NCI-H2227 treated with DMSO at 0.1 percent for 48 hours (cell line): ENCODE data around the gene NCKAP1.
A peak's percentile ranks its signal among the peaks of the same experiment; 100 is the strongest.

Experiments
- DNase-seq: peaks from one replicate; lab custom pipeline; 2025; lab: John Stamatoyannopoulos, UW

Gene NCKAP1

DNA sequence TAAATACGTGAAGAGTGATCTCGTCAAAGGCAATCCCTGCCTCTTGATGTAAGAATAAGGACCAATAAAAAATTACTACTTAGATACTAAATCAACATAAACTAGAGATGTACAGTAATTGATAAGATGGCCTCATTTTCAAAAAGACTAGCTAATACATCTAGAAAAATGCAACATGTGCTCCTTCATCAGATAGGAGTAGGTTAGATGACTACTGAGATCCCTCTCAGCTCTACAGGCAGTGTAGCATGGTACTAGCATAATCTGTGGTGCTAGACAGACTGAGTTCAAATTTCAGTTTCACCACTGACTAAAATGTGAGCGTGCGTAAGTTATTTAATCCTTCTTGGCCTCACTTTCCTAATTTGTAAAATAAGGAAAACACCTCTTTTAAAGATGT, 89.2 kb downstream of the NCKAP1 start:
- DNase-seq, result no peak

GRCh38 chr2:182946958-182947369, 91.3 kb downstream of the NCKAP1 start:
- DNase-seq, result peak; percentile 82

- no peak for DNase-seq
Observed at GRCh38 chr2:182943339-182943738, 94.9 kb downstream of the NCKAP1 start.

GRCh38 chr2:182942756-182943155, 95.5 kb downstream of the NCKAP1 start:
- no peak for DNase-seq

DNA sequence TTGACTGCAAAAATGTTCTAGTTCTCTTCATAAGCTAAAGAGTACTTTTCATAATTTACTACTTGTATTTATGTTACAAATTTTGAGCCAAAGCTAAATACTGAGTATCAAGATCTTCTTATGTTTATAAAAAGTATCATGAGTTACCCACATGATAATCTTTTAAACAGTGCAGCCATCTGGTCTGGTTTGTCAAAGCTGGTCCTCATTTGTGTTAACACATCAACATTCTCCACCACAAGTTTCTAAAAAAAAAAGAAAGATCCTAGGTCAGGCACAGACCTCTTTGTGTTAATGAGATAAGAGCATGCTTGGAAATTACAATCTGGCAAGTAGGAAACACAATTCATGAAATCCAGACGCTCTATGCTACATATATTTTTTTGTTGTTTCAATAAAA, 96.3 kb downstream of the NCKAP1 start:
- no peak for DNase-seq

- DNase-seq, result no peak
Observed at GRCh38 chr2:182941121-182941722, 97.0 kb downstream of the NCKAP1 start.

- DNase-seq, result no peak
Observed at GRCh38 chr2:182937870-182938269, 100.4 kb downstream of the NCKAP1 start.

GRCh38 chr2:182933629-182934028, 104.6 kb downstream of the NCKAP1 start:
- no peak for DNase-seq

DNA sequence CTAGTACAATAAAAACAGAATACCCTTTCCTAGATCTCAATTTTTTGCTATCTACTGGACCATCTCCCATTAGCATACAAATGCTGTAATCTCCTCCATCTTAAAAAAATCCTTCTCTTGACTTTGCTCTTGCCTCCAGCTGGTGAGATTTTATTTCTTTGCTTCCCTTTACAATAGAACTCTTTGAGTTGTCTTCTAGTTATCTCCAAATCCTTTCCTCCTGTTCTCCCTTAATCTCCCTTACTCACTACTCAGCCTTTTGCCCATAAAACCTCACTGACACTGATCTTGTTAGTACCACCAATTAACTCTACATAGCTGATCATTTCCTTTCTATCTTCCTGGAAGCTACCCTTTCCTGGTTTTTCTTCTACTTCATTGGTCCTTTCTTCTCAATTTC, 108.3 kb downstream of the NCKAP1 start:
- DNase-seq, result no peak

- no peak for DNase-seq
Observed at GRCh38 chr2:182924306-182924705, 114.0 kb downstream of the NCKAP1 start.

DNA sequence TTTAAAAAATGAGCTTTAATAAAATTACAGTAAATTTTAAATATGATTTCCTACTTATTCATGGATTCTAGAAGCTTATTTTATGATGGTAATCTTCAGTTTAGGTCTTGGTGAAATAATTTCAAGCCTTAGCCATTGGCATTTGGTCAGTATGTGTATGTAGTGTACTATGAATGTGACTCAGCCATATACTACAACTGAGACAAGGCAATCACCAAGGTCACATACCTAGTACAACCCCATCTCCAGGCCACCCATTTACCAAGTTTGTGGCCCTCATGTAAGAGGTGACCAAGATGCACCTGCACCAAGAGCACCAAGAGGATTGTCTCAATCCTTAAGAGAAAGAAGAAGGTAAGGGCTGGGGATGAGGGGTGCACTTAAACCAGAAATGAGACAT, 117.0 kb downstream of the NCKAP1 start:
- DNase-seq, result no peak

DNA sequence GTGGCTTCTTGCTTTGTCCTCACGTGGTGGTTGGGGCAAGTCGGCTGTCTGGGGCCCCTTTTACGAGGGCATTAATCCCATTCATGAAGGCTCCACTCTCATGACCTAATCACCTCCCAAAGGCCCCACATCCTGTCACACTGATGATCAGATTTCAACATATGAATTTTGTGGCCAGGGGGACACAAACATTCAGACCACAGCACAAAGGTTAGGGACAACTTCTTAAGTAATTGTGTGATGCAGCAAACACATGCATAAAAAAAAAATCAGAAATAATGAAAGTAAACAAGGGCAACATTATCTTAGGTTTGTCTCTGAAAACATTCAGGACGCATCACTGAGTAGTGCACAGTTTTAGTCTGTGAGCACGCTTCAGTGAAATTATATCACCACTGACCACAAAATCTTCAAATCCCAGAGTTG, 117.6 kb downstream of the NCKAP1 start:
- DNase-seq, result no peak

- no peak for DNase-seq
Observed at GRCh38 chr2:182920089-182920488, 118.2 kb downstream of the NCKAP1 start.

DNA sequence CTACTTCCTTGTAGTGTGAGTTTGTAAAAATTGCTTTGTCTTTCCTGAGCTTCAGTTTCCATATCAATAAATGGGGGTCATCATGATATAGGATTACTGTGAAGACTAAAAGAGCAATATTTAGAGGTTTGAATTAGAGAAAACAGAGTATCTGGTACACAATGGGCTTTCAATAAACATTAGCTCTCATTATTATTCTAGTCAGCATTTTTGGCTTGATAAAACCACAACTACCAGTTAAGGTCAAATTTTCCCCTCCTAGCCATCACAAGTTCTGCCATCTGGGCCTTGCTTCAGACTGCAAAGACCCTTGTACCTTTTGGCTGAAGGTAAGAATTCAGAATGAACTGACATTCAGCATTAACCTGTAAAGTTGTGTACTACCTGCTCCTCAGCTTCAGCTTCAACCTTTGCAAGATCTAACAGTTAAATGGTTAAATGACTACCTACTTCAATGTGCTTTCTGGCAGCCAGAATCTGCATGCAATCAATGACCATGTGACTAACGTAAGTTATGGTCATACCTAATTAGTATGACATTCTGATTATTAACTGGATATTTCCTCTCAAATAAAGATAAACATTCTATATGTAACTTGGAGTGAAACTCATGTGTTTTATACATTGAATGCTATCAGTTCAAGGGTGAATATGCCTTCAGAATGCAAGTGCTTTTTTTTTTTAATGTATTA, 119.2 kb downstream of the NCKAP1 start:
- DNase-seq, result no peak

- no peak for DNase-seq
Observed at GRCh38 chr2:182917924-182918323, 120.3 kb downstream of the NCKAP1 start.

DNA sequence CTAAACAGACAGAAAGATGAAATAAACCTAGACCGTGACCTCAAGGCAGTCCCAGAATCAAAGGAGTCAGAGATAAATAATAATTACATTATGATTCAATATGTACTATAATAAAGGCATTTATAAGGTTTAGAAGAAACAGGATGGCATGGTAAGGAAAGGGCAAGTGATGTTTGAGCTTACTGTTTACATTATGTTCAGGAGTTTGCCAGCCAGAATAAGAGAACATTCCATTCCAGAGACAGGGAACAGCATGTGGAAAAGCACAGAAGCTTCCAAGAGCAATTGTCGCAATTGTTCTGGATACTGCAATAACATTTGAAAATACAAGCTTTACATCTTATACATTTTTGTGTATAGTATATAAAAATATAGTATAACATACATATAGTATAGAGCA, 121.8 kb downstream of the NCKAP1 start:
- no peak for DNase-seq

DNA sequence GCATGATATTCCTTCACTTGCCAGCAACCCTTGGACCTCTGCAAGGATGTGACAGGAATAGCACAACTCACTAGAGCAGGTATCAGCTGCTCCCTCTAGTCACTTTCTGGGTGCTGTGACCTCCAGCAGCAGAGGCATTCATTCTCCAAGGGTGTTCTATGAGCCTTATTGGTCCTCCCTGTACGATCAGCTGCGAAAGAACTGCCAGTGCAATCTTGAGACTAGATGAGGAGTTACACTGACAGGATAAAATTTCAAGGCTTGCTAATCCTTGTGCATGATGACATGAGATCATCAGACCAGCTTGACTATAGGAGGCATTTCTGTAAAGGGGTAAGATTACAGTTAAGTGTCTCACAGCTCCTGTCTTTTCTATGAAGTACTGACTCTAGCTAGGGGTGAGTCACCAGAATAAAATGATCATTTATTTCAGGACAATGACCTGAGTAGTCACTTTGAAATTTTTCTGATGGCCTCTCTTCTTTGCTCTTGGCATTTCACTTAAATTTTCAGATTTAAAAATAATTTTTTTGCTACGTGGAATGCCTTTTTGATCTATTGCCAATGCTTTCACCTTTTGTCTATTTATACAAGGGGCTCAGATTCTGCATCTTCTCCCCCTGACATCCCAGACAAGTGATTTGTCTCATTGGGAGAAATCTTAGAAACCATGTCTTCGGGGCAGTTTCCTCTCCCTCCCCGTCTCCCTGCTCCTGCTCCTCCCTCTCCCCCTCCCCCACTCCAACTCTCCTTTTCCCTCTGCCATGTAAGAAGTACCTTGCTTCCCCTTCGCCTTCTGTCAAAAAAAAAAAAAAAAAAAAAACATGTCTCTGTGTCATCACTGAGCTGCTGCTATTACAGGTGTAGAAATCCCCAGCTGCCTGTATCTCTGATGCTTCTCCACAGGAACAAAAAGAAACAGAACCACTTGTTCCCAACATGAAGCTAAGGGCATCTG, 122.6 kb downstream of the NCKAP1 start:
- DNase-seq, result peak; percentile 23

- no peak for DNase-seq
Observed at GRCh38 chr2:182914852-182915251, 123.4 kb downstream of the NCKAP1 start.

- DNase-seq, result no peak
Observed at GRCh38 chr2:182913064-182913463, 125.2 kb downstream of the NCKAP1 start.

DNA sequence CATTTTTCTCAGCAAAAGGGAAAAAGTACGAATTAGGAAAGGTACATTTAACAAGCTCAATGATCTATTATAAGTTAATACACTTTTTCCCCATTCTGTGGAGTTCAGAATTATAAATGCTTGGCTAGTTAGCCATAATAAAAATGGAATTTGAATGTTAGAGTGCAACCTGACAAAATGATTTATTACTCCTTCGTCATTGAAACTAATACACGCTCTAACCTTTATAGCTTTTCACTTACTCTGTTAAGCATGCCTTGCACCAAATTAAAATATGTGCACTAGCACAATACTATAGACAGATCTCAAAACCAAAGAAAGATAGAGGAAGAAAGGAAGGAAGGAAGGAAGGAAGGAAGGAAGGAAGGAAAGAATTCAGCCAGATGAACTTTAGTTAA, 125.7 kb downstream of the NCKAP1 start:
- DNase-seq, result no peak

- no peak for DNase-seq
Observed at GRCh38 chr2:182911813-182912517, 126.3 kb downstream of the NCKAP1 start.

DNA sequence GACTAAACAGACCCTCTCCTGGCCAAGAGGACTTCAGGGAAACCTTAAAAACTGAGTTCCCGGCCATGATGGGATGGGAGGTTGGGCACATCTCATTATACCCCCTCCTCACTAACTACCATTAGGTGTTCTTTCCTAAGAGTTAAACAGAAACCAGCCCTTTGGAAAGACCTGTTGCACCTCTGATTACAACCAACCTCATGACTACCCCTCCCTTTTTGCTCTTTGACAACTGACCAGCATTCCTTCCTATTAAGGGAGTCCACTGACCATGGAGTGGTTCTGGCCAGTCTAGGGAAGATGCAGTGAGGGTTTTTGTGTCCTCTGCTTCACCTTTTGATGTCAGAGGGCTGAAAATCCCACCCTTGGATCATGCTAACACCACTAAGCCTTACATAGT, 127.3 kb downstream of the NCKAP1 start:
- no peak for DNase-seq
